ENCODE data around the gene GLRX.

The GLRX gene

DNA sequence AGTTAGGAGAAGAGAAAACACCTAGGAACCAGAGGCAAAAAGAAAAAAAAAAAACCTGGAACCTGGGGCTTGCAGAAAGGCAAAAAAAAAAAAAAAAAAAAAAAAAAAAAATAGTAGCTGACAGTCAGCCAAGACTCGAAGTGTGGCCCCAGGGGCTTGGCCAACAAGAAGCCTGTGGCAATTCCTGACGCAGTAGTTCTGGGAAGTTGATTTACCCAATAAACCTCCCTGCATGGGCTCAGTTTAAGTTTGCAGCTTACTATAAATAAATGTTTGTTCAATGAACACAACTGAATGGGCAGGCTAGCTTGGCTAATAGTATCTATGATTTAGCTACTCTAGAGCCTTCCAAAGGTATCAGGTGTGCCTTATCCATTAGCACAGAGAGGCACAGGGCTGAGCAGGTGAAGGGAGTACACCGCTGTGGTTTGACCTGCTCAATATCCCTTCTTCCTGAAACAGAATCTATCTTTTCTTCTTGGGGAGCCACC, 21.3 kb upstream of the GLRX start:
- no peak overlapping the region for H3K4me3 ChIP-seq (replicated peaks; ENCODE audit: low read depth, low read length)
- no peak for TF ChIP-seq CTCF (IDR thresholded peaks at IDR 0.05; ENCODE audit: low read depth, low read length, missing control alignments)
- DNase-seq (ENCODE audit: extremely low read depth, low read depth) = no peak

DNA sequence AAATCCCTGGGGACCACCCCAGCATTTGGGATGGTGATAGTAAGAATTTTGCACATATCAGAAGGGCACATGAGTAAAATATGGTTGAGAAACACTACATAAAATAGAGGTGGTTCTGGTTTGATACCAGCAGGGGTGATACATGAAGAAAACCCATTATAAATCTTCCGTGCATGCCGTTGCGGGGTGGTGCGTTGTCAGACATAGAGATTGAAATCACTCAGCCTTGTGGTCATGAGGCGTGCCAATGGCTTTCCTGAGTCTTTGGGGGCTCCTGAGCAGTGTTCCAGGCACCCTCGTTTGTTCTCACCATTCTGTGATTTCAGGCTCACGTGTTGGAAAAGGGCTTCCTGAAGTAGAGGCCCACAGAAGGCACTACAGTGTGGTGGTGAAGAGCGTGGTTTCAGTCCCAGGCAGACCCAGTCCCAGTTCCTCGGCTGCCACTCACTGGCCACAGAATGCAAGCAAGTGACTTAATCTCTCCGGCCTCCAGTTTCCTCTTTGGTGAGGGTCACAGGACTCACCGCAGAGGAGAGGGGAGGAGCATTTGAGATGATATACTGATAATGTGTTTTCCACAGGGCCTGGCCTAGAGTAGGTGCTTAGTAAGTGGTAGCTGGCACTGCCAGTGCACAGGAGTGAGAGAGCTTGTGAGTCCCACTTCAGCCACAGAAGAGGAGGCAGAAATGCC, 20.5 kb upstream of the GLRX start:
- no peak for DNase-seq (ENCODE audit: extremely low read depth, low read depth)
- TF ChIP-seq CTCF (IDR thresholded peaks at IDR 0.05; ENCODE audit: low read depth, low read length, missing control alignments) = no peak
- no peak overlapping the region for H3K4me3 ChIP-seq (replicated peaks; ENCODE audit: low read depth, low read length)

DNA sequence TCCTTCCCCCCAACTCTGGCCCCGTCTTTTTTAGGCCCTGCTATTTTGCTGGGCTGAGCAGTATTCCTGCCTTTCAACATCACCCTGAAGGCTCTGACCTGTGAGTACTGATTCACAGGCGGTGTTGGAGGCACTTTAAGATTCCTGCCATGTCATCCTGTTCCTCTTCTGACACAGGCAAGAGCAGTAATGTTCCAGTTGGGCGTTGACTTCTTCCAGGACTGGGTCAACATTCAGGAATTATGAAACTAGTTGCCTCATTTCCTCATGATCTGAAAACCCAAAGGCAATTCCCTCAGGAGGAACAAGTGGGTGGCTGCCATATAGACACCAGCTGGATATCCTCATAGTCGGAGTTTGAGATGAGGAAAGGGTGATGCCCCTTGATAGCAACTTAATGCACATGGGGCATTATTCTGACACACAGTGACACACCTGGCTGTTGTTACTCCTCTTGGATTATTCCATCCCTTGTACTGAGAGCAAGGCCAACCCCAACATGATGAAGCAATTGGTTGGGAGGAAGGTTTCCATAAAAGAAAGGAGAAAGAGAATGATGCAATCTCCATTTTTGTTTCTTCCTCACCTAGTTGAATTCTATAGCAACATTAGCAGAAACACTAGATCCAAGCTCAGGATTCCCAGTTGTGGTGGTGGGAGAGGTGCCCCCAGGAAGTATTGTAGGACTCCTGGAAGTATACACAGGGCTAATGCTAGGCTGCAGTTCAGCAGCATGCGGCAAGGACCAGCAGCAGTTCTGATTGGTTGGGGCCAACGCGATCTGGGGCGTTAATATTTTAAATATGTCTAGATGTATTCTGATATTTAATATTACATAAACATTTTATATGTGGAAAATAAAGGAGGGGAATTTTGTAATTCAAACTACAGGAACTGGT, 19.6 kb upstream of the GLRX start:
- no peak overlapping the region for H3K4me3 ChIP-seq (replicated peaks; ENCODE audit: low read depth, low read length)
- no peak for TF ChIP-seq CTCF (IDR thresholded peaks at IDR 0.05; ENCODE audit: low read depth, low read length, missing control alignments)
- DNase-seq (ENCODE audit: extremely low read depth, low read depth) = no peak

DNA sequence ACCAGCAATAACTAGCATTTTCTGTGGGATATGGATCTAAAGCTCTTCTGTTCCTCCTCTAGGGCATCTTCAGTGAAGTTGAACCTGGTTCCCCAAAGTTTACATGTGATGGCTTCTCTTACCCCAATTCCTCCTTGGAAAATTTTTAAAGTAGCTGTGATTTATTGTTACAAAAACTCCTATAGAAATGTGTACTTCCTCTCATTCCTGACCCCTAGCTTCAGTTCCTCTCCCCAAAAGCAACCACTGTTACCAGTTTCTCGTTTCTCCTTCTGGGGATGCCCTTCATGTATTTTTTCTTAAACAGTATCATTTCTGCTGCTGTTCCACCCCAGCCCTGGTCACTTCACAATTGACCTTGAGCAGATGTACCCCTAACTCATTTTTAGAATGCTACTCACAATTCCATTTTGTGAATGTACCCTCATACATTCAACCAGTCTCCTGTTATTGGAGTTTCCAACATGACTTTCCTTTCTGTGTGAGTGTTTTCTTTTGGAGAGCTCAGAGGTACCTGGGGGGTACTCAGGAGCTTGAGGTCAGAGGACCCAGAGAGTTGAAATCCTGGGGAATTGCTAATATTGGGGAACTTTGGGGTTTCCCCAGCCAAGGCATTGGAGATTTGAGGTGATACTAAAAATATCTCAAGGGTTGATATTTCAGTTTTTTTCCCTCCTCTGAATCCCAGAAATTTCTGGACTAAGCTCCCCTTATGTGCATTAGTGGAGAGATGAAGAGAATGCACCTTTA, 18.6 kb upstream of the GLRX start:
- no peak for TF ChIP-seq CTCF (IDR thresholded peaks at IDR 0.05; ENCODE audit: low read depth, low read length, missing control alignments)
- DNase-seq (ENCODE audit: extremely low read depth, low read depth) = no peak
- no peak overlapping the region for H3K4me3 ChIP-seq (replicated peaks; ENCODE audit: low read depth, low read length)

DNA sequence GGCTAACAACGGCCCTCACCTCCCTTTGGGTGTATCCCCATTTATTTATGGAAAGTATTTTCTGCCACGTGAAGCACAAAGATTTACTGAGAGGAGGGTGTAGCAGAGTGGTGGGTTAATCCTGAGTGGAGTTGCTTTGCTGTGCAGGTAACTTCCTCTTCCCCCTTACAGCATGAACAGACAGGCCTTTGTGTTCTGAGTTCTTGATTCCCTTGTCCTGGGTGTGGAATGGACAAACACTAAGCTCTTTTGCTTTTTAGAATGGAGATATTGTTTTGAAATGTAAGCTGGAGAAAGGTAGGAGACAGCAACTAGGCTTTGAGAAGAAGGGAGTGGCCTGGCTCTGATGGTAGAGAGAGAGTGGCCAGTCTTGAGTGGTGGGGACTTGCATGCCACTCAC, 17.1 kb upstream of the GLRX start:
- no peak overlapping the region for H3K4me3 ChIP-seq (replicated peaks; ENCODE audit: low read depth, low read length)
- no peak for TF ChIP-seq CTCF (IDR thresholded peaks at IDR 0.05; ENCODE audit: low read depth, low read length, missing control alignments)
- DNase-seq (ENCODE audit: extremely low read depth, low read depth) = no peak

DNA sequence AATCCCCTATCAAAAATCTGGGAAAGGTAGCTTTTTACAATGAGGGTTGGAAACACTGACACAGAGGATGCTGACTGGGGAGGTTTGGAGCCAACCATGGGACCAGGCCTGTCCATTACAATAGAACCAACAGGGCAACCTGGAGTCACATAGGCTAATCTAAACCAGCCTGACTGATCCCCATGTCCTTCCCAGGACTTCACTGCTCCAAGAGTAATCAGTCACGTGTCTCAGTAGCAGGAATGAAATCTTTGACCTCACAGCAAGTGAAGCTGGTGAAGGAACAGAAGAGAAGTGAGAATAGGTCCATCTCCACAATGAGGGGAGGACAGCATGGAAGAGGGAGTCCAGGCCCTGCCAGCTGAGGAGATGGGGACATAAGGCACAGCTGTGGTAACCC, 16.0 kb upstream of the GLRX start:
- H3K4me3 ChIP-seq (replicated peaks; ENCODE audit: low read depth, low read length) = no peak overlapping the region
- no peak for DNase-seq (ENCODE audit: extremely low read depth, low read depth)
- no peak for TF ChIP-seq CTCF (IDR thresholded peaks at IDR 0.05; ENCODE audit: low read depth, low read length, missing control alignments)
